Muscle layer of colon (tissue), 2 donors: Measurements from ENCODE around the gene FKBP5.

Source experiments
- H3K27ac ChIP-seq: one replicate; pipeline ENCODE4 v1.7.0; 2013; ENCODE audit warnings: low read depth, mild to moderate bottlenecking, low read length, moderate library complexity
- H3K27me3 ChIP-seq, 2 donors: one replicate each; pipeline ENCODE4 v1.7.0; 2013; ENCODE audit warnings: low read length in 2 of 2, mild to moderate bottlenecking in 2 of 2; ENCODE audit not compliant: insufficient read depth in 2 of 2, control insufficient read depth in 1 of 2
- H3K36me3 ChIP-seq: one replicate; pipeline ENCODE4 v1.7.0; 2013; ENCODE audit warnings: mild to moderate bottlenecking, low read length; ENCODE audit not compliant: insufficient read depth
- H3K4me1 ChIP-seq: one replicate; pipeline ENCODE4 v1.7.0; 2013; ENCODE audit warnings: mild to moderate bottlenecking, low read length; ENCODE audit not compliant: insufficient read depth
- H3K4me3 ChIP-seq, 2 donors: one replicate each; pipeline ENCODE4 v1.7.0; 2013; ENCODE audit warnings: low read length in 2 of 2, low read depth in 1 of 2, mild to moderate bottlenecking in 1 of 2, moderate library complexity in 1 of 2
- H3K9ac ChIP-seq: one replicate; pipeline ENCODE4 v1.7.0; 2013; ENCODE audit warnings: low read length
- H3K9me3 ChIP-seq: one replicate; pipeline ENCODE4 v1.7.0; 2013; ENCODE audit warnings: mild to moderate bottlenecking, low read length
- donor health status: abdominal sarcoma.
- donor health status: Adenocarcinoma of cecum.

Gene FKBP5

GRCh38 chr6:35569011-35569461 is 119.7 kb downstream of the FKBP5 start:
- no peak overlapping the region for H3K27ac ChIP-seq

GRCh38 chr6:35566794-35567193 is 121.9 kb downstream of the FKBP5 start:
- H3K9me3 ChIP-seq = no peaks in the 10 kb centered on the region
- H3K27me3 ChIP-seq = peaks cover 0 to 10% of the 10 kb centered on the region in 2 donors
- no peaks in the 10 kb centered on the region for H3K36me3 ChIP-seq
- H3K27ac ChIP-seq = no peak overlapping the region
- H3K4me3 ChIP-seq = no peak overlapping the region
- H3K9ac ChIP-seq = no peak overlapping the region
- H3K4me1 ChIP-seq = no peaks in the 10 kb centered on the region

More at GRCh38 chr6:35569011-35569461, 119.7 kb downstream of the FKBP5 start:
- no peaks in the 10 kb centered on the region for H3K4me1 ChIP-seq
- H3K36me3 ChIP-seq = peaks cover 12% of the 10 kb centered on the region
- no peaks in the 10 kb centered on the region for H3K9me3 ChIP-seq
- no peak overlapping the region for H3K4me3 ChIP-seq
- H3K27me3 ChIP-seq = peaks cover 0 to 10% of the 10 kb centered on the region in 2 donors
- no peak overlapping the region for H3K9ac ChIP-seq

GRCh38 chr6:35564733-35565132 is 124.0 kb downstream of the FKBP5 start:
- H3K9ac ChIP-seq = no peak overlapping the region
- no peaks in the 10 kb centered on the region for H3K9me3 ChIP-seq
- H3K4me1 ChIP-seq = no peaks in the 10 kb centered on the region
- no peaks in the 10 kb centered on the region for H3K36me3 ChIP-seq
- no peak overlapping the region for H3K4me3 ChIP-seq
- no peak overlapping the region for H3K27ac ChIP-seq
- H3K27me3 ChIP-seq = peaks cover 0 to 10% of the 10 kb centered on the region in 2 donors

- no peak overlapping the region for H3K27ac ChIP-seq
- H3K4me1 ChIP-seq = no peaks in the 10 kb centered on the region
- no peaks in the 10 kb centered on the region for H3K36me3 ChIP-seq
- no peak overlapping the region for H3K9ac ChIP-seq
- peaks cover 0 to 10% of the 10 kb centered on the region in 2 donors for H3K27me3 ChIP-seq
- H3K4me3 ChIP-seq = no peak overlapping the region
- no peaks in the 10 kb centered on the region for H3K9me3 ChIP-seq
Measured at GRCh38 chr6:35562060-35562459, 126.7 kb downstream of the FKBP5 start.

GRCh38 chr6:35561113-35561512 is 127.6 kb downstream of the FKBP5 start:
- Histone ChIP-seq H3K9ac (no peak overlapping the region), H3K27ac (no peak overlapping the region), H3K4me1 (no peaks in the 10 kb centered on the region)

GRCh38 chr6:35558571-35558970 is 130.1 kb downstream of the FKBP5 start:
- H3K27me3 ChIP-seq = no peaks in the 10 kb centered on the region
- H3K36me3 ChIP-seq = no peaks in the 10 kb centered on the region
- H3K4me1 ChIP-seq = no peaks in the 10 kb centered on the region
- H3K9me3 ChIP-seq = no peaks in the 10 kb centered on the region
- H3K4me3 ChIP-seq = no peak overlapping the region
- H3K9ac ChIP-seq = no peak overlapping the region
- no peak overlapping the region for H3K27ac ChIP-seq

More at GRCh38 chr6:35561113-35561512, 127.6 kb downstream of the FKBP5 start:
- peaks cover 0 to 10% of the 10 kb centered on the region in 2 donors for H3K27me3 ChIP-seq
- H3K9me3 ChIP-seq = no peaks in the 10 kb centered on the region
- no peaks in the 10 kb centered on the region for H3K36me3 ChIP-seq
- no peak overlapping the region for H3K4me3 ChIP-seq

- Histone ChIP-seq H3K27me3 (no peaks in the 10 kb centered on the region), H3K36me3 (no peaks in the 10 kb centered on the region), H3K4me3 (no peak overlapping the region), H3K4me1 (no peaks in the 10 kb centered on the region), H3K9me3 (no peaks in the 10 kb centered on the region), H3K27ac (no peak overlapping the region), H3K9ac (no peak overlapping the region)
Measured at GRCh38 chr6:35557239-35557638, 131.5 kb downstream of the FKBP5 start.

- Histone ChIP-seq H3K9me3 (no peaks in the 10 kb centered on the region), H3K27ac (no peak overlapping the region), H3K36me3 (no peaks in the 10 kb centered on the region), H3K4me3 (no peak overlapping the region), H3K27me3 (no peaks in the 10 kb centered on the region), H3K4me1 (no peaks in the 10 kb centered on the region), H3K9ac (no peak overlapping the region)
Measured at GRCh38 chr6:35554811-35555210, 133.9 kb downstream of the FKBP5 start.

- H3K9ac ChIP-seq = no peak overlapping the region
- H3K4me1 ChIP-seq = no peaks in the 10 kb centered on the region
- no peaks in the 10 kb centered on the region for H3K36me3 ChIP-seq
- no peaks in the 10 kb centered on the region for H3K27me3 ChIP-seq
- H3K27ac ChIP-seq = no peak overlapping the region
- H3K4me3 ChIP-seq = no peak overlapping the region
- no peaks in the 10 kb centered on the region for H3K9me3 ChIP-seq
Measured at GRCh38 chr6:35553315-35553714, 135.4 kb downstream of the FKBP5 start.

GRCh38 chr6:35552285-35552917 is 136.3 kb downstream of the FKBP5 start:
- no peak overlapping the region for H3K4me3 ChIP-seq
- H3K27ac ChIP-seq = no peak overlapping the region
- no peaks in the 10 kb centered on the region for H3K4me1 ChIP-seq
- no peaks in the 10 kb centered on the region for H3K36me3 ChIP-seq
- H3K9ac ChIP-seq = no peak overlapping the region
- no peaks in the 10 kb centered on the region for H3K9me3 ChIP-seq
- no peaks in the 10 kb centered on the region for H3K27me3 ChIP-seq

- Histone ChIP-seq H3K4me1 (no peaks in the 10 kb centered on the region), H3K36me3 (no peaks in the 10 kb centered on the region), H3K9me3 (no peaks in the 10 kb centered on the region), H3K9ac (no peak overlapping the region), H3K27me3 (no peaks in the 10 kb centered on the region), H3K27ac (no peak overlapping the region), H3K4me3 (no peak overlapping the region)
Measured at GRCh38 chr6:35550437-35550836, 138.3 kb downstream of the FKBP5 start.

- Histone ChIP-seq H3K9me3 (no peaks in the 10 kb centered on the region), H3K4me3 (no peak overlapping the region), H3K36me3 (no peaks in the 10 kb centered on the region), H3K27me3 (no peaks in the 10 kb centered on the region), H3K4me1 (no peaks in the 10 kb centered on the region), H3K9ac (no peak overlapping the region), H3K27ac (no peak overlapping the region)
Measured at GRCh38 chr6:35547676-35548075, 141.0 kb downstream of the FKBP5 start.
